Right ventricle myocardium superior (tissue), 1 donor: Measurements from ENCODE around the gene ENG. TPM values are rescaled to one million over a fixed set of nuclear protein-coding genes. Genes with fewer than 3 reads are reported as not detected.

Experiments used
- ATAC-seq: fragments of 200-7000 bp; cut with Tn5 transposase; one replicate; pipeline ENCODE4 v1.9.1; 2020; ENCODE audit warnings: mild to moderate bottlenecking; ENCODE audit not compliant: poor library complexity
- DNase-seq: peaks from one replicate; pipeline ENCODE4 v3.0.0-alpha.2; 2020
- intact Hi-C: fragments of 100-400 bp; cut with DNase I; formaldehyde crosslinking; loops from one replicate; pipeline ENCODE4 v1.11.2; 2022
- long read RNA-seq: library from polyadenylated mRNA; unstranded; transcript quantifications from one replicate; pipeline ENCODE4 v2.0.0, GENCODE V29; 2021
- total RNA-seq: library from RNA; stranded (reverse); fragmentation: NEBNext Ultra II Directional; extraction: Animal tissue kit (Norgen Biotek cat#: 25700); gene quantifications from one replicate; pipeline ENCODE4 v1.2.1, GENCODE V29; 2021
- donor health status: DM: no; HTN: yes; CAD: no; lungs with severe emphysema.

Gene ENG
- total RNA-seq, result 118 TPM
- long read RNA-seq, transcript ENG-201 (14 exons, 3,059 nt), result minor isoform, 6 of 811 reads
- long read RNA-seq, transcript ENG-202 (15 exons, 3,048 nt), result major isoform, 629 of 811 reads
- long read RNA-seq, partial matches to known transcripts, result 119 of 811 reads
- long read RNA-seq, other reads (novel, unspliced or antisense), result 56 of 811 reads

DNA sequence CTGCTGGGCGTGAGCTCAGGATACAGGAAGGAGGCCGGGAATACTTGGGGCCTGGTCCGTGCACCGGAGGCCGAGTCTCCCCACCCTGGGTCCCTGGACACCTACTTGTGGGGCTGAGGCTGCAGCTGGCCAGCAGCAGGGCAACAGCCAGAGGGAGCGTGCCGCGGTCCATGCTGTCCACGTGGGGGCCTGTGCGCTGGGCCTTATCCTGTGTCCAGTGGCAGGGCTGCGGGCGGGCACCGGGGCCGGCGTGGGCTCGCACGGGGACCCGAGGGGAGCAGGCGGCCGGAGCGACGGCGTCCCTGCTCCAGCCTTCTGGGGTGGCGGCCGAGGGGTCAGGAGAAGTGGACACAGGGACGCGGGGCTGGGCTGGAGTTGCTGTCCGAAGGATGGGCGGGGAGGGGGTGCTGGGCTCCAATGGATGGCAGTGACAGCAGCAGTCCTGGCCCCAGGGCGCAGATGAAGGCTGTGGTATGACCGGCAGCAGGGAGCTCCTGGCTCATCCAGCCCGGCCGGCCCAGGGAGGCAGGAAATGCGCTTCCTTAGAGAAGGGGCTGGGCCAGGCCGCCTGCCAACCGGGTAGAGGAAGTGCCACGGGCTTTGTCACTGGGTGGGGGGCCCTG is at the start of gene ENG:
TSS of gene ENG (minus strand) at position 475 of the 623 bp plus-strand sequence. CDS start at position 172, 303 bp downstream.
- DNase-seq (peak; percentile 92), ATAC-seq (peak; percentile 66)
- intact Hi-C loops, result no loop called here

GRCh38 chr9:127903557-127904475 is 49.4 kb upstream of the ENG start:
- ATAC-seq (peak; percentile 21), DNase-seq (peak; percentile 86)
- intact Hi-C loops, result no loop called here

- DNase-seq (peak; percentile 86), ATAC-seq (peak; percentile 86)
- intact Hi-C loops, result no loop called here
Observed at GRCh38 chr9:127899128-127899943, 44.9 kb upstream of the ENG start, which contains the start of gene ST6GALNAC6. TSS of gene ST6GALNAC6 (minus strand) at chr9:127899603. CDS start at chr9:127897981, 1,622 bp downstream.

DNA sequence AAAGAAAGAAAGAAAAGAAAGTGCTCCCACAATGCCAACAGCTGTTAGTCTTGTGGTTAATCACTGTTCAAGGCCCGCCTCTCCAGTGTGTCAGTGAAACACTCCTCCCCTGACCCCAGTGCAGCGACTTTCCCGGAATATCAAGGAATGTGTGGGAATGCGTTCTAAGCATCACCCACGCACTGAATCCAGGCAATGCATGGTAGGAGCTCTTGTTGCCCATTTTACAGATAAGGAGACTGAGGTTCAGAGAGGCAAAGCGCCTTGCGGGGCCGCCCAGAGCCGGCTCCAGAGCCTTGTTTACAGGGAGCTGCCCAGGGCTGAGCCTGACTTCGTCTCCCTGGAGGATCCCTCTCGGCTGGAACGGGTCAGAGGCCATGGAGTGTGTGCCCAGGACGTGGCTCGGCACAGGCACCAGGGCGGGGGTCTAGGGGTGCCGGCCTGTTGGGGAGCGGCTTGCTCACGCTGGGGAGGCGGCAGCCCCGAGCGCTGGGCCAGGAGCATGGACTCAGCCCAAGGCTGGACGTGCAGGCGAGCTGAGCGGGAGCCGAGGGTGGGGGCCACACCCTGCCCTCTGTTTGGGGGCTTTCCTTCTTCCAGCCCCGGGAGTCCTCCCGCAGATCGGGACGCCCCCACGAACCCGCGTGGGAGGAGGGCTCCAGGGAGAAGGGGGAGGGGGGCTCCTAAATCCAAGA is 44.1 kb upstream of the ENG start:
- intact Hi-C loops, result no loop called here
- ATAC-seq (peak; percentile 50), DNase-seq (peak; percentile 62)

DNA sequence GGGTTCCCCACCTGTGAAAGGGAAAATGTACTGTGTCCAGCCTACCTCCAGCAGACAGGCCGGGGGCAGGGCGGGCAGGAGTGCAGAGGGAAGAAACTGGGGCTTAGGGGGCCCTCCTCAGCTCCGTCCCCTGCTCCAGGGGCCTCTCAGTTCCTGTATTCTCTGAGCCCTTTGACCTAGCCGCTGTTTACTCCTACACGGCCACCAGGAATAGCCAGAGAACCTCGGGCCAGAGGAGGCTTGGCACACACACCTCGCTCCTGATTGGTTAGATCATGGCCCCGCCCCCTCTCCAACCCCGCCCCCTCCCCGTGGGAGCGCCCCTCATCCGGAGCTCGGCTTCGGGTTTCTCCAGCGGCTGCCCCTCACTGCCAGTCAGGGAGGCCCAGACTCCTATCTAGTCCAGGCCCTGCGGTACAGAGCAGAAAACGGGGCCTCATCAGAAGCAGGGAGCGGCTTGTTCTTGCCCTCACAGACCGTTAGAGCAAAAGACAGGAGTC is 42.8 kb upstream of the ENG start:
- ATAC-seq, result peak; percentile 86
- DNase-seq, result peak; percentile 88
- intact Hi-C loops, result no loop called here

DNA sequence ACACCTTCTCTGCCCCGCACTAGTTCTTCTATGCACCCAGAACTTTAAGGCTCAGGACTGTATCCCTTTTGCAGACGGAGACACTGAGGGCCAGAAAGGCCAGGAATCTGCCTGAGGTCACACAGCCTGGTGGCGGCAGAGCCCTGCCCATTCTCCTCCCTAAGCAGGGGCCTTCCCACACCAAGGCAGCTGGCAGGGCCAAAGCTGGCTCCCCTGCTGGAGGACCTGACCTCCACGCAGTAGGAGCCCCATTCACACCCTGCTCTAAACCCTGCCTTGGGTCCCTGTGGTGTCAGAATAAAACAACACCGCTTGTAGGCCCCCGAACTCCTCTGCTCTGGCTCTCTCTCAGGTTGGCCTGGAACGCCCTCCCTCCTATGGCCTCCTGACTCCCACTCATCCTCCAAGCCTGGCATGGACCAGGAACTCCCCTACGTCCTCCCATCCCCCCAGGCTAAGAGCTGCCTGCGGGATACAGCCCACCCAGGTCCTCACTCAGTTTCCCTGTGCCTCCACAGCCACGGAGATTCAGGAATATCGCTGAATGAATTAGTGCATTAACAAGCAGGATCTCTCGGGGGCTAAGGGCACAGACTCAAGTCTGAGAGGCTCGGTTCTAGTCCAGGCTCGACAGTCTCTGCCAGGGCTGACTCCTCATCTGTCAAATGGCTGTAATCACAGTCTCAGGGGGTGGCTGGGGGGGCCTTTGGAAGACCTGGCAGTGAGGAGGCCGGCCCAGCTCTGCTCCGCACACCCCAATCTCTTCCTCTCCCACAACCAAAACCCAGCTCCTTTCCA is 42.1 kb upstream of the ENG start:
- DNase-seq (no peak), ATAC-seq (no peak)
- intact Hi-C loops, result no loop called here

DNA sequence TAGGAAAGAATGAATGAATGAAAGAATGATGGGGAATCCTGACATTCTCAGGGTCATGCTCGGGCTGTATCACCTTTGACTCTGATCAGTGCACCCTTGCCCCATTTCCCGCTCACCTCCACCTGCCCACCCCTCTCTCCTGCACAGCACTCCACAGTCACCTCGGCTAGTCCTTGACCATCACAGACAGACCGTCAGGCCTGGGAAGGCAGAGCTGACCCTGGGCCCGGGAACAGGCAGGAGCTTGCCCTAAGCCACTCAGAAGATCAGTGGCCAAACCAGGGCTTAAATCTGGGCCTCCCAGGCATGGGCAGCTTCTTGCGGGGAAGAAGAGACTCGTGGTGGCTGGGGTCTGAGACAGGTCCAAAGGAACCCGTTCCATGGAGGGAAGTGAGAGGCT is 41.4 kb upstream of the ENG start:
- DNase-seq (no peak), ATAC-seq (no peak)
- intact Hi-C loops, result no loop called here

- DNase-seq (no peak), ATAC-seq (no peak)
- intact Hi-C loops, result no loop called here
Observed at GRCh38 chr9:127893392-127893791, 38.9 kb upstream of the ENG start.

DNA sequence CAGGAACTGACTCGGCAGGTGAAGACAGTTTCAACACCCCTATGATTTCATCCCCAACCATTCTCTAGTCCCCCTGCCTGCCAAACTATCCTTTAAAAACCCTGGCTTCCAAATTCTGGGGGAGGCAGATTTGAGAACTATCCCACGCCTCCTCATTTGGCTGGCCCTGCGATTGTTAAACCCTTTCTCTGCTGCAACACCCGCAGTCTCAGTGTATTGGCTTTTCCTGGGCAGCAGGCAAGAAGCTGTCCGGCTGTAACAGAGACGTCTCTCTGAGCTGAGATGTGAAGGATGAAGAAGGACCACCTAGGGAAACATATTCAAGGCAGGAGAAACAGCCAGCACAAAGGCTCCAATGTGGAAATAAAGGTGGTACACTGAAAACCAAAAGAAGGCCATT is 38.4 kb upstream of the ENG start:
- intact Hi-C loops, result no loop called here
- DNase-seq, result no peak
- no peak for ATAC-seq

DNA sequence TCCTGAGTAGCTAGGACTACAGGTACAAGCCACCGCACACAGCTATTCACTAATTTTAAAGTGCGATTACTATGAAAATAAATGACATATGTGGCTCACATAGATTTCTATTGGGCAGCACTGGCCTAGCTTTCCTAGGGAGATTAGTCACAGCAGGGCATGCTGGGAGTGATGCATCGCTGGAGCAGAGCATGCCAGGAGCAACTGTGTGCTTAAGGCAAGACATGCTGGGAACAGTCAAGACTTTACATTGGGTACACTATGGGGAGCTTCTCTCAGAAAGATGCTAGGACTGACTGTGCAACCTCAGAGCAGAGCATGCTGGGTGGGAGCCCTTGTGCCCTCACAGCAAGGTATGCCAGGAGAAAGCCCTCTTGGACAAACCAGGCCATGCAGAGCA is 35.6 kb upstream of the ENG start:
- intact Hi-C loops, result no loop called here
- ATAC-seq, result no peak

DNA sequence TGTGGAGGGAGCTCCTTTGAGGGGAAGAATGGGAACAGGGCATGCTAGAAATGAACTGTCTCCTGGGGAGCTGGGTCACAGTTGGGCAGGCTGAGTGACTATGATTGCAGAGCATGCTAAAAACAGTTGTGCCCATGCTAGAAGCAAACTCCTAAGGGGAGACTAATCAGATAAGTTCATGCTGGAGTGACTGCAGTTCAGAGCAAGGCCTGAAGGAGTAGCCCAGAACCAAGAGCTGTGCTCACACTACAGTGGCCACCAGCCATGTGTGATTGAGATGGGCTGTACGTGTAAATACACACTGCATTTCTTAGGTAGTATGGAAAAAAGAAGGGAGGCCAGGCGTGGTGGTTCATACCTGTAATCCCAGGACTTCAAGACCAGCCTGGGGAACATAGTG is 33.3 kb upstream of the ENG start:
- no peak for ATAC-seq
- no peak for DNase-seq
- intact Hi-C loops, result no loop called here

More for the DNA sequence above, 35.6 kb upstream of the ENG start:
- DNase-seq, result no peak

DNA sequence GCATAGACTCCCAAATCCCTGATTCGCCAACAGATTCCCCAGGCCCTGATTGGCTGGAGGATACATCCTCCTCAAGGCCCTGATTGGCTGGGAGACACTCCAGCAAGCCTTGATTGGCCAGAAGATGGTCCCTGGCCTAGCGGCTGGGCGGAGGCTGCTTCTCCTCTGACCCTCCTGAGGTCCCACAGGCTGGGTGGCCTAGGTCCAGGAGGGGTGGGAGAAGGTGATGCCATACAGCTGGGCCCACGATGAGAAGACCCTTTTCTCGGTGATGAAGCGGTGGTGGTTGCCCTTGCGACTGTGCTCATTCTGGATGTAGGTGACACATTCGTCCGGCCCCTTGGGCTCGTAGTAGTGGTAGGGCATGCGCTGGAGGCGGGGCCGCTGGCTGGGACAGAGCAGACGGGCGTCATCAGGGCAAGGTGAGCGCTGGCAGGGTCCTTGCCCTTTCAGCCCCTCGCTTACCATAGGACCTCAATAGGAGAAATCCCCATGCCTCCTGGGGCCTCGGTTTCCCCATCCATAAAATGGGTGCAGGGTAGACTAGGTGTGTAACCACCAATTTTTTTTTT is 32.0 kb upstream of the ENG start:
- no peak for ATAC-seq
- no peak for DNase-seq
- intact Hi-C loops, result no loop called here

- ATAC-seq (no peak), DNase-seq (no peak)
- intact Hi-C loops, result no loop called here
Observed at GRCh38 chr9:127885508-127886281, 31.2 kb upstream of the ENG start.

GRCh38 chr9:127884976-127885490 is 30.6 kb upstream of the ENG start:
- DNase-seq, result no peak
- peak; percentile 8 for ATAC-seq
- intact Hi-C loops, result no loop called here

DNA sequence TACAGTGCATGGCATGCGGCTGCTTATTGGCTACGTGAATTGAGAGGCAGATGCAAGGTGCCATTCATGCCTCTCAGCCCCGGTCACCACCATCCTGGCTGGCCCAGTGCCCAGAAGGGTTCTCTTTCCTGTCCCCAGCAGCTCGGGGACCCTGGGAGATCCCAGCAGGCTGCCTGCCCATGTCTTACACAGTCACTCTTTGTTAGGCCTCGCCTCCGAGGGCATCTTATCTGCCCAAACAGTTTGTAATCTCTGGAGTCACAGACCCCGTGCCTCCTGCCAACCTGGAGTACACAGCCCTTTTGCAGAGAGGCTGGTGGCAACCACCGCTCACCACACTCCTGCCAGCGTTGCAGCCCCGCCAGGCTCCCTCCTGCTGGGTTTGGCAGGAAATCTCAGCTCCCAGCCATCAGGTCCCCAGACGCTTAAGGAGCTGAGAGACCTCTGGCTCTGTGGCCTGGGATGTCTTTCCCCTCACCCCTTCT is 30.0 kb upstream of the ENG start:
- peak; percentile 70 for DNase-seq
- intact Hi-C loops, result no loop called here
- ATAC-seq, result peak; percentile 60

- peak; percentile 8 for ATAC-seq
- intact Hi-C loops, result no loop called here
- DNase-seq, result no peak
Observed at GRCh38 chr9:127883959-127884358, 29.5 kb upstream of the ENG start.
